RPMI7951 (cell line): ENCODE measurements around the gene SEPTIN5. TPM values are rescaled to one million over a fixed set of nuclear protein-coding genes. Genes with fewer than 3 reads are reported as not detected.

Source experiments
- total RNA-seq: library from RNA; depleted of rRNA; stranded (reverse); fragments of >200 nt; shearing (Covaris generic); gene quantifications from 2 replicates; pipeline ENCODE4 v1.2.3, GENCODE V29; 2014; rRNA removed

Gene SEPTIN5
- total RNA-seq, 1 experiment from 2014 or later = 8.2 TPM

Other genes with a start within 250 kb of the SEPTIN5 start
- 82.4 and 84.7 TPM in 2 replicates for gene UFD1, start 235.3 kb upstream of the SEPTIN5 start, total RNA-seq
- gene CDC45, start 234.6 kb upstream of the SEPTIN5 start, total RNA-seq = 31.6 and 32.2 TPM in 2 replicates
- not detected in 2 replicates for gene CLDN5, start 190.1 kb upstream of the SEPTIN5 start, total RNA-seq
- 0.78 TPM in 1 of 2 replicates, not detected in the other for gene GP1BB, start 9.0 kb downstream of the SEPTIN5 start, total RNA-seq
- not detected in 2 replicates for gene TBX1, start 46.3 kb downstream of the SEPTIN5 start, total RNA-seq
- 11.9 and 12.4 TPM in 2 replicates for gene GNB1L, start 140.4 kb downstream of the SEPTIN5 start, total RNA-seq
- gene RTL10, start 140.4 kb downstream of the SEPTIN5 start, total RNA-seq = 5.0 and 8.5 TPM in 2 replicates
- 125 and 152 TPM in 2 replicates for gene COMT, start 227.3 kb downstream of the SEPTIN5 start, total RNA-seq
- 23.2 and 24.9 TPM in 2 replicates for gene TXNRD2, start 227.3 kb downstream of the SEPTIN5 start, total RNA-seq